ENCODE data around the gene SPOCK1. TPM values are rescaled to one million over a fixed set of nuclear protein-coding genes. Genes with fewer than 3 reads are reported as not detected.

SPOCK1 gene
- total RNA-seq, 1 experiment from 2014 or later, result 10.9 TPM

DNA sequence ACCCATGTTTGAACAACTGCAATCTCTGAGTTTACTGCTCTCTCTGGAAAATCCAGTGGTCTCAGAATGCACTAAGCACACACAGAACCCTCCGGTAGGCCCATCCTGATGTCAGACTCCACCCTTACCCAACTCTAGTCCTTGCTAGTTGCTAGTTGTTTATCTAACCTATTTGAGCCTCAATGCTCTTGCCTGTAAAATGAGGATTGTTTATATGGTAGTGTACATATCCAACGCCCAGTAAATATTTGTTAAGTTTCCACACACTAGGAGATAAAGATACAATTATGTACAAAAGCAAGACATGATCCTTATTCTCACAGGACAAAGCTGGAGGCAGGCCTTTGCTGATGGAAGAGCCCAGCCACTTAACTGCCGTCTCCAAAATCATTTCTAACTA lies 192.2 kb downstream of the SPOCK1 start:
- Histone ChIP-seq H3K18ac (ENCODE audit: insufficient read length, low read depth, low read length) (no peak overlapping the region), H3K4ac (ENCODE audit: low read depth, low read length) (no peak overlapping the region), H3K23ac (ENCODE audit: insufficient read length, low read depth, low read length) (no peak overlapping the region), H2BK5ac (ENCODE audit: insufficient read length, low read length) (no peak overlapping the region), H3K9ac (ENCODE audit: extremely low read depth, insufficient read length, low read length) (no peak overlapping the region), H3T11ph (ENCODE audit: low read length) (no peak overlapping the region), H2BK120ac (ENCODE audit: low read depth, low read length, poor library complexity, severe bottlenecking) (no peak overlapping the region), H3K27ac (ENCODE audit: insufficient read length, low read depth, low read length) (no peak overlapping the region), H2AFZ (ENCODE audit: low read length) (no peak overlapping the region), H3K4me1 (ENCODE audit: insufficient read depth, low read length) (peaks cover 7% of the 10 kb centered on the region; the same call in 1 of the 2 replicates), H3K56ac (ENCODE audit: insufficient read length, low read depth, low read length) (no peak overlapping the region), H3K23me2 (ENCODE audit: insufficient read length, low read depth, low read length, poor library complexity, severe bottlenecking) (no peaks in the 10 kb centered on the region), H2BK15ac (ENCODE audit: low read depth, low read length) (no peak overlapping the region), H2AK5ac (ENCODE audit: insufficient read length, low read length) (no peak overlapping the region), H4K91ac (ENCODE audit: insufficient read length, low read depth, low read length) (no peak overlapping the region), H4K8ac (replicated peaks; ENCODE audit: insufficient read length, low read depth, low read length) (no peak overlapping the region), H3K27me3 (ENCODE audit: insufficient read depth, low read length) (peaks cover 2% of the 10 kb centered on the region; the same call in 1 of the 2 replicates), H2BK12ac (ENCODE audit: insufficient read length, low read depth, low read length) (no peak overlapping the region), H4K5ac (ENCODE audit: insufficient read length, low read depth, low read length) (no peak overlapping the region), H3K79me2 (ENCODE audit: insufficient read depth, low read length) (no peaks in the 10 kb centered on the region), H4K20me1 (ENCODE audit: control insufficient read depth, insufficient read depth, insufficient read length) (no peaks in the 10 kb centered on the region), H3K79me1 (ENCODE audit: insufficient read depth, low read depth, low read length, poor library complexity, severe bottlenecking) (no peaks in the 10 kb centered on the region), H3K4me2 (ENCODE audit: insufficient read depth, insufficient read length, low read length) (no peak overlapping the region), H3K14ac (ENCODE audit: insufficient read depth, low read length) (no peak overlapping the region), H2BK20ac (ENCODE audit: low read depth, low read length, poor library complexity, severe bottlenecking) (no peak overlapping the region), H3K9me3 (ENCODE audit: control insufficient read depth, low read depth, low read length) (no peaks in the 10 kb centered on the region)
- peaks cover 36 to 44% of the 10 kb centered on the region in 2 experiments for H3K4me1 Mint-ChIP-seq
- H3K27me3 Mint-ChIP-seq (ENCODE audit: low read depth), result no peaks in the 10 kb centered on the region
- no peak overlapping the region for H3K27ac Mint-ChIP-seq
- H3K4me3 Mint-ChIP-seq, result no peak overlapping the region
- DNase-seq, result no peak
- TF ChIP-seq, protein P1, sequence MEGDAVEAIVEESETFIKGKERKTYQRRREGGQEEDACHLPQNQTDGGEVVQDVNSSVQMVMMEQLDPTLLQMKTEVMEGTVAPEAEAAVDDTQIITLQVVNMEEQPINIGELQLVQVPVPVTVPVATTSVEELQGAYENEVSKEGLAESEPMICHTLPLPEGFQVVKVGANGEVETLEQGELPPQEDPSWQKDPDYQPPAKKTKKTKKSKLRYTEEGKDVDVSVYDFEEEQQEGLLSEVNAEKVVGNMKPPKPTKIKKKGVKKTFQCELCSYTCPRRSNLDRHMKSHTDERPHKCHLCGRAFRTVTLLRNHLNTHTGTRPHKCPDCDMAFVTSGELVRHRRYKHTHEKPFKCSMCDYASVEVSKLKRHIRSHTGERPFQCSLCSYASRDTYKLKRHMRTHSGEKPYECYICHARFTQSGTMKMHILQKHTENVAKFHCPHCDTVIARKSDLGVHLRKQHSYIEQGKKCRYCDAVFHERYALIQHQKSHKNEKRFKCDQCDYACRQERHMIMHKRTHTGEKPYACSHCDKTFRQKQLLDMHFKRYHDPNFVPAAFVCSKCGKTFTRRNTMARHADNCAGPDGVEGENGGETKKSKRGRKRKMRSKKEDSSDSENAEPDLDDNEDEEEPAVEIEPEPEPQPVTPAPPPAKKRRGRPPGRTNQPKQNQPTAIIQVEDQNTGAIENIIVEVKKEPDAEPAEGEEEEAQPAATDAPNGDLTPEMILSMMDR (conservative IDR thresholded peaks at IDR 0.05), result no peak
- no CpG with 5 or more reads among the region's 3 CpGs for WGBS (ENCODE audit: extremely low coverage, insufficient read length, low lambda C conversion rate)
- no peaks in the 10 kb centered on the region for H3K9me3 Mint-ChIP-seq
- H3K36me3 Mint-ChIP-seq (ENCODE audit: insufficient read depth in 1 of 3, low read depth in 3 of 3), result no peaks in the 10 kb centered on the region

All from H9 (cell line).